ENCODE measurements around the gene RUSC1.
"Not testable (repeated sequence)": the region's sequence is repeated elsewhere in the genome, so short reads cannot be mapped to it uniquely, and the experiment has no call there.

The RUSC1 gene

GRCh38 chr1:155324717-155325602 lies 4.3 kb downstream of the RUSC1 start:
- no peak for DNase-seq

GRCh38 chr1:155325603-155325893 lies 4.9 kb downstream of the RUSC1 start:
- DNase-seq, result no peak

- DNase-seq, result no peak
Observed at GRCh38 chr1:155326020-155326526, 5.4 kb downstream of the RUSC1 start.

- DNase-seq, result no peak
Observed at GRCh38 chr1:155326631-155327037, 5.9 kb downstream of the RUSC1 start.

- no peak for DNase-seq
Observed at GRCh38 chr1:155327981-155328380, 7.3 kb downstream of the RUSC1 start.

- DNase-seq, result not testable (repeated sequence)
Observed at GRCh38 chr1:155328856-155329255, 8.2 kb downstream of the RUSC1 start.

GRCh38 chr1:155329980-155330598 lies 9.4 kb downstream of the RUSC1 start:
- DNase-seq, result no peak

- DNase-seq, result no peak
Observed at GRCh38 chr1:155334962-155335361, 14.3 kb downstream of the RUSC1 start.

GRCh38 chr1:155339515-155340097 lies 18.9 kb downstream of the RUSC1 start:
- DNase-seq, result no peak

GRCh38 chr1:155342842-155343241 lies 22.1 kb downstream of the RUSC1 start:
- DNase-seq, result no peak

GRCh38 chr1:155352631-155353030 lies 31.9 kb downstream of the RUSC1 start:
- no peak for DNase-seq

GRCh38 chr1:155360051-155360450 lies 39.4 kb downstream of the RUSC1 start:
- DNase-seq, result no peak

- no peak for DNase-seq
Observed at GRCh38 chr1:155379180-155379579, 58.5 kb downstream of the RUSC1 start.

GRCh38 chr1:155379631-155380090 lies 59.0 kb downstream of the RUSC1 start:
- no peak for DNase-seq
